Uterus (tissue), 4 donors: ENCODE data around the gene ATP2C2. TPM values are rescaled to one million over a fixed set of nuclear protein-coding genes. Genes with fewer than 3 reads are reported as not detected.
"Not testable (repeated sequence)": the region's sequence is repeated elsewhere in the genome, so short reads cannot be mapped to it uniquely, and the experiment has no call there.

Experiments used
- DNase-seq, 2 donors: peaks; one replicate each; pipeline ENCODE4 v3.0.0-alpha.2; 2019 to 2020
- H3K27ac ChIP-seq, 2 donors: fragments of 200-600 bp; sonication (generic); 1 replicate in 1 of 2; 2 replicates in 1 of 2; pipeline ENCODE4 v1.5.1; 2016 to 2018
- H3K27me3 ChIP-seq, 2 donors: fragments of 200-600 bp; sonication (generic); one replicate each; pipeline ENCODE4 v1.5.1; 2018 to 2019; ENCODE audit warnings: control low read depth in 1 of 2
- H3K36me3 ChIP-seq, 2 donors: fragments of 200-600 bp; sonication (generic); one replicate each; pipeline ENCODE4 v1.5.1; 2019; ENCODE audit warnings: control low read depth in 1 of 2
- H3K4me1 ChIP-seq, 2 donors: fragments of 200-600 bp; sonication (generic); one replicate each; pipeline ENCODE4 v1.5.1; 2018 to 2019; ENCODE audit warnings: control low read depth in 1 of 2
- H3K4me3 ChIP-seq, 2 donors: fragments of 200-600 bp; sonication (generic); 1 replicate in 1 of 2; 2 replicates in 1 of 2; pipeline ENCODE4 v1.5.1; 2018 to 2019; ENCODE audit warnings: mild to moderate bottlenecking in 1 of 2
- H3K9me3 ChIP-seq, 2 donors: fragments of 200-600 bp; sonication (generic); one replicate each; pipeline ENCODE4 v1.5.1; 2019; ENCODE audit warnings: control low read depth in 1 of 2
- CTCF ChIP-seq, 4 experiments: fragments of 200-600 bp in 2 of 4; fragments of 450-650 bp in 2 of 4; sonication (generic) in 2 of 4; IDR thresholded peaks; one replicate each; pipeline ENCODE4 v1.5.1; 2016 to 2019; ENCODE audit warnings: antibody characterized with exemption in 4 of 4, mild to moderate bottlenecking in 2 of 4, moderate library complexity in 1 of 4
- POLR2A ChIP-seq, 2 donors: fragments of 450-650 bp; IDR thresholded peaks; one replicate each; pipeline ENCODE4 v1.6.1; 2016; ENCODE audit warnings: antibody characterized with exemption in 2 of 2, mild to moderate bottlenecking in 1 of 2, moderate library complexity in 1 of 2
- intact Hi-C: fragments of 100-400 bp; cut with DNase I; formaldehyde crosslinking; loops from one replicate; pipeline ENCODE4 v1.15.1; 2023; ENCODE audit warnings: low total_unique reads
- total RNA-seq, 4 donors: library from RNA; depleted of rRNA in 3 of 4; stranded (reverse); fragments of >200 nt in 3 of 4; gene quantifications; one replicate each; pipeline versions ENCODE4 v1.1.0 to v1.2.4, GENCODE V29; 2014 to 2023
- donor health status: DM: yes; HTN: yes; CAD: no.

Gene ATP2C2
- total RNA-seq, 4 donors from 2014 or later = 0.51 to 1.8 (median 0.84) TPM

- Histone ChIP-seq H3K9me3 (no peaks in the 10 kb centered on the region), H3K4me1 (no peaks in the 10 kb centered on the region), H3K27ac (no peak overlapping the region), H3K36me3 (no peaks in the 10 kb centered on the region), H3K4me3 (no peak overlapping the region), H3K27me3 (no peaks in the 10 kb centered on the region)
- TF ChIP-seq CTCF (IDR thresholded peaks at IDR 0.05) = no peak
- TF ChIP-seq POLR2A (IDR thresholded peaks at IDR 0.05) = no peak
- no peak for DNase-seq
- intact Hi-C loops = no loop called here
Observed at GRCh38 chr16:84390131-84390785, 21.9 kb downstream of the ATP2C2 start.

- H3K27ac ChIP-seq = no peak overlapping the region
- no peak for DNase-seq
- intact Hi-C loops = no loop called here
Observed at GRCh38 chr16:84391151-84392030, 23.1 kb downstream of the ATP2C2 start.

GRCh38 chr16:84392031-84392360 is 23.7 kb downstream of the ATP2C2 start:
- intact Hi-C loops = no loop called here
- Histone ChIP-seq H3K36me3 (no peaks in the 10 kb centered on the region), H3K27ac (no peak overlapping the region), H3K4me1 (no peaks in the 10 kb centered on the region), H3K4me3 (no peak overlapping the region), H3K27me3 (no peaks in the 10 kb centered on the region), H3K9me3 (no peaks in the 10 kb centered on the region)
- no peak for DNase-seq
- TF ChIP-seq CTCF (IDR thresholded peaks at IDR 0.05) (no peak), POLR2A (IDR thresholded peaks at IDR 0.05) (no peak)

More at GRCh38 chr16:84391151-84392030, 23.1 kb downstream of the ATP2C2 start:
- TF ChIP-seq POLR2A (IDR thresholded peaks at IDR 0.05) (no peak), CTCF (IDR thresholded peaks at IDR 0.05) (no peak)
- no peaks in the 10 kb centered on the region for H3K9me3 ChIP-seq
- H3K4me1 ChIP-seq = no peaks in the 10 kb centered on the region
- no peaks in the 10 kb centered on the region for H3K27me3 ChIP-seq
- H3K4me3 ChIP-seq = no peak overlapping the region
- H3K36me3 ChIP-seq = no peaks in the 10 kb centered on the region

GRCh38 chr16:84396082-84396481 is 27.7 kb downstream of the ATP2C2 start:
- H3K4me3 ChIP-seq, H3K4me1 ChIP-seq, H3K36me3 ChIP-seq, H3K27ac ChIP-seq, H3K9me3 ChIP-seq, DNase-seq, H3K27me3 ChIP-seq, intact Hi-C loops: not testable (repeated sequence)

GRCh38 chr16:84396537-84397008 is 28.2 kb downstream of the ATP2C2 start:
- no peak overlapping the region for H3K27ac ChIP-seq
- H3K36me3 ChIP-seq = no peaks in the 10 kb centered on the region
- H3K9me3 ChIP-seq = no peaks in the 10 kb centered on the region
- no peaks in the 10 kb centered on the region for H3K27me3 ChIP-seq
- DNase-seq = no peak
- no peaks in the 10 kb centered on the region for H3K4me1 ChIP-seq
- TF ChIP-seq POLR2A (IDR thresholded peaks at IDR 0.05) (no peak), CTCF (IDR thresholded peaks at IDR 0.05) (no peak)
- intact Hi-C loops = no loop called here
- no peak overlapping the region for H3K4me3 ChIP-seq
